DND-41 (cell line): ENCODE data around the gene THRB.

Experiments used
- EZH2 ChIP-seq: IDR thresholded peaks from 3 replicates; pipeline ENCODE4 v1.6.1; 2012; ENCODE audit warnings: borderline replicate concordance, low read depth, mild to moderate bottlenecking, moderate library complexity, low read length, inconsistent platforms; ENCODE audit not compliant: severe bottlenecking
- TF ChIP-seq, protein P1 (sequence below): IDR thresholded peaks from 2 replicates; pipeline ENCODE4 v1.5.1; 2012; ENCODE audit warnings: borderline replicate concordance, low read length, moderate library complexity, mild to moderate bottlenecking; ENCODE audit not compliant: poor library complexity, severe bottlenecking; ENCODE audit errors: extremely low read depth

DNA sequence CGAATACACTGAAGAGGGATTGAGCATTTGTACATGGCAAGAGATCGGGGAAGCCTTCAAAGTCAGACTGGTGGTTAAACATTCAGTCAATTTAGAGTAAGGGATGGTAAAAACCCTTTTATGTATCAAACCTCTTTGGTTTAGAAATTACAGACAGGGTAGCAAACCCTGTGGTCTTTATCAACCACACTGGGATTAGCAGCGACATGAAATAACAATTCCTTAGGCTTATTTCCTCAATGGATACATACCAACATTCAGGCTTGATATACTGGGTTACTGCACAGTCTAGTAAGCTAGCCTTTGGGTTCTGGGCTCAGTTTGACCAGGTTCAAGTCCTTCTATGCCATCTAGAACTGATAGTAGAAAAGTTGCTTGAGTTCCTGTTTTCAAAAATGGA, 127.4 kb downstream of the THRB start:
- TF ChIP-seq, protein P1, sequence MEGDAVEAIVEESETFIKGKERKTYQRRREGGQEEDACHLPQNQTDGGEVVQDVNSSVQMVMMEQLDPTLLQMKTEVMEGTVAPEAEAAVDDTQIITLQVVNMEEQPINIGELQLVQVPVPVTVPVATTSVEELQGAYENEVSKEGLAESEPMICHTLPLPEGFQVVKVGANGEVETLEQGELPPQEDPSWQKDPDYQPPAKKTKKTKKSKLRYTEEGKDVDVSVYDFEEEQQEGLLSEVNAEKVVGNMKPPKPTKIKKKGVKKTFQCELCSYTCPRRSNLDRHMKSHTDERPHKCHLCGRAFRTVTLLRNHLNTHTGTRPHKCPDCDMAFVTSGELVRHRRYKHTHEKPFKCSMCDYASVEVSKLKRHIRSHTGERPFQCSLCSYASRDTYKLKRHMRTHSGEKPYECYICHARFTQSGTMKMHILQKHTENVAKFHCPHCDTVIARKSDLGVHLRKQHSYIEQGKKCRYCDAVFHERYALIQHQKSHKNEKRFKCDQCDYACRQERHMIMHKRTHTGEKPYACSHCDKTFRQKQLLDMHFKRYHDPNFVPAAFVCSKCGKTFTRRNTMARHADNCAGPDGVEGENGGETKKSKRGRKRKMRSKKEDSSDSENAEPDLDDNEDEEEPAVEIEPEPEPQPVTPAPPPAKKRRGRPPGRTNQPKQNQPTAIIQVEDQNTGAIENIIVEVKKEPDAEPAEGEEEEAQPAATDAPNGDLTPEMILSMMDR, result no peak
- no peak for TF ChIP-seq EZH2
